ENCODE data around the gene RGL3.

RGL3 gene

GRCh38 chr19:11390933-11391680 is 28.0 kb downstream of the RGL3 start:
- in situ Hi-C loops (cut with MboI; ENCODE audit: low sequenced_read_pairs, unreplicated experiment) = no loop called here
- DNase-seq (ENCODE audit: low spot score) = no peak
- no peak for TF ChIP-seq CTCF (IDR thresholded peaks at IDR 0.05; ENCODE audit: borderline replicate concordance, control extremely low read depth, extremely low read depth, insufficient read depth, missing control alignments)

GRCh38 chr19:11390359-11390758 is 28.8 kb downstream of the RGL3 start:
- in situ Hi-C loops (cut with MboI; ENCODE audit: low sequenced_read_pairs, unreplicated experiment) = no loop called here
- no peak for TF ChIP-seq CTCF (IDR thresholded peaks at IDR 0.05; ENCODE audit: borderline replicate concordance, control extremely low read depth, extremely low read depth, insufficient read depth, missing control alignments)
- no peak for DNase-seq (ENCODE audit: low spot score)

- in situ Hi-C loops (cut with MboI; ENCODE audit: low sequenced_read_pairs, unreplicated experiment) = no loop called here
- TF ChIP-seq CTCF (IDR thresholded peaks at IDR 0.05; ENCODE audit: borderline replicate concordance, control extremely low read depth, extremely low read depth, insufficient read depth, missing control alignments) = no peak
- DNase-seq (ENCODE audit: low spot score) = no peak
Observed at GRCh38 chr19:11387162-11388034, 31.7 kb downstream of the RGL3 start.

GRCh38 chr19:11384778-11385129 is 34.4 kb downstream of the RGL3 start:
- no peak for DNase-seq (ENCODE audit: low spot score)
- in situ Hi-C loops (cut with MboI; ENCODE audit: low sequenced_read_pairs, unreplicated experiment) = no loop called here
- no peak for TF ChIP-seq CTCF (IDR thresholded peaks at IDR 0.05; ENCODE audit: borderline replicate concordance, control extremely low read depth, extremely low read depth, insufficient read depth, missing control alignments)

GRCh38 chr19:11383706-11384048 is 35.4 kb downstream of the RGL3 start:
- no peak for TF ChIP-seq CTCF (IDR thresholded peaks at IDR 0.05; ENCODE audit: borderline replicate concordance, control extremely low read depth, extremely low read depth, insufficient read depth, missing control alignments)
- DNase-seq (ENCODE audit: low spot score) = no peak
- in situ Hi-C loops (cut with MboI; ENCODE audit: low sequenced_read_pairs, unreplicated experiment) = no loop called here

- TF ChIP-seq CTCF (IDR thresholded peaks at IDR 0.05; ENCODE audit: borderline replicate concordance, control extremely low read depth, extremely low read depth, insufficient read depth, missing control alignments) = peak; percentile 65
- peak; percentile 74 for DNase-seq (ENCODE audit: low spot score)
- in situ Hi-C loops (cut with MboI; ENCODE audit: low sequenced_read_pairs, unreplicated experiment) = no loop called here
Observed at GRCh38 chr19:11382898-11383705, 36.0 kb downstream of the RGL3 start.

Data from GM13976 (cell line).